K562 (cell line): ENCODE measurements around the gene TMC6. TPM values are rescaled to one million over a fixed set of nuclear protein-coding genes. Genes with fewer than 3 reads are reported as not detected.

ENCODE experiments used
- CBX8 ChIP-seq: fragments of 200-600 bp; sonication (generic); IDR thresholded peaks from 2 replicates; pipeline ENCODE4 v1.6.1; 2012; ENCODE audit warnings: borderline replicate concordance, mixed run types, low read depth, mild to moderate bottlenecking, moderate library complexity, mixed read lengths, low read length, control low read depth, inconsistent platforms; ENCODE audit not compliant: poor library complexity, severe bottlenecking; ENCODE audit errors: extremely low read depth
- ELK3 ChIP-seq: fragments of 450-650 bp; formaldehyde crosslinking; IDR thresholded peaks from 2 replicates; pipeline ENCODE4 v1.4.0; 2020; ENCODE audit warnings: mild to moderate bottlenecking
- ETV5 ChIP-seq: sonication (generic); formaldehyde crosslinking; IDR thresholded peaks from 2 replicates; pipeline ENCODE4 v1.4.0; 2020; ENCODE audit warnings: low read depth, mild to moderate bottlenecking, missing genetic modification reagents
- HOXB6 ChIP-seq: fragments of 250-450 bp; sonication (Bioruptor Pico); IDR thresholded peaks from 2 replicates; pipeline ENCODE4 v1.5.1; 2022; ENCODE audit warnings: mild to moderate bottlenecking, borderline replicate concordance
- KAT2B ChIP-seq: IDR thresholded peaks from one replicate; pipeline ENCODE4 v1.6.1; 2012; ENCODE audit warnings: low read depth, mild to moderate bottlenecking, control low read depth, inconsistent platforms, low read length, moderate library complexity
- MAZ ChIP-seq, 2 experiments: fragments of 450-650 bp in 1 of 2; sonication (generic) in 1 of 2; formaldehyde crosslinking; IDR thresholded peaks in 1 of 2; conservative IDR thresholded peaks in 1 of 2; 2 replicates each; pipeline versions ENCODE4 v1.4.0 to v1.5.0; 2020; ENCODE audit warnings: mild to moderate bottlenecking in 1 of 2, missing genetic modification reagents in 1 of 2
- NFIC ChIP-seq: fragments of 450-650 bp; IDR thresholded peaks from 2 replicates; pipeline ENCODE4 v1.6.1; 2017; ENCODE audit warnings: mild to moderate bottlenecking, inconsistent platforms
- PRPF4 ChIP-seq: fragments of 200-400 bp; formaldehyde crosslinking; IDR thresholded peaks from one replicate; pipeline ENCODE4 v1.6.1; 2017; ENCODE audit warnings: low read length, low read depth, mild to moderate bottlenecking; ENCODE audit not compliant: insufficient read depth, poor library complexity, severe bottlenecking
- PTBP1 ChIP-seq: fragments of 200-400 bp; formaldehyde crosslinking; IDR thresholded peaks from 2 replicates; pipeline ENCODE4 v1.6.1; 2017; ENCODE audit warnings: low read depth, low read length
- SMAD2 ChIP-seq: fragments of 150-350 bp; IDR thresholded peaks from 2 replicates; pipeline ENCODE4 v1.6.1; 2014; ENCODE audit warnings: low read depth, mild to moderate bottlenecking, low read length
- U2AF1 ChIP-seq: fragments of 200-400 bp; formaldehyde crosslinking; optimal IDR thresholded peaks from 2 replicates; pipeline ENCODE3; 2017; ENCODE audit warnings: mild to moderate bottlenecking, low read depth, low read length, moderate library complexity
- ZBTB43 ChIP-seq: sonication (generic); formaldehyde crosslinking; IDR thresholded peaks from 2 replicates; pipeline ENCODE4 v1.8.0; 2023; ENCODE audit warnings: mild to moderate bottlenecking, missing genetic modification reagents
- ZNF23 ChIP-seq: fragments of 250-450 bp; sonication (Bioruptor Pico); IDR thresholded peaks from 2 replicates; pipeline ENCODE4 v1.4.0; 2020; ENCODE audit warnings: mild to moderate bottlenecking
- ZNF408 ChIP-seq: fragments of 250-450 bp; sonication (Bioruptor Pico); IDR thresholded peaks from 2 replicates; pipeline ENCODE4 v1.4.0; 2020; ENCODE audit warnings: low read depth, mild to moderate bottlenecking, moderate library complexity
- ZNF717 ChIP-seq: fragments of 250-450 bp; sonication (Bioruptor Pico); IDR thresholded peaks from 2 replicates; pipeline ENCODE4 v1.5.0; 2021
- polyA plus RNA-seq, 8 experiments: library from polyadenylated mRNA; depleted of rRNA in 4 of 8; stranded (reverse) in 5 of 8; unstranded in 3 of 8; fragments of >200 nt; fragmentation: Nextera tagmentation in 2 of 8; fragmentation: Illumina TruSeq in 1 of 8; extraction: Ambion mirVana in 2 of 8; extraction: Trizol in 1 of 8; gene quantifications; 2 replicates each; pipeline versions ENCODE4 v1.2.1 to v1.2.3, GENCODE V29; 2011 to 2014; ENCODE audit warnings: inconsistent platforms in 1 of 8, missing spikeins in 1 of 8
- total RNA-seq, 7 experiments: library from RNA; depleted of rRNA in 6 of 7; stranded (reverse); fragments of >200 nt in 6 of 7; fragmentation: Illumina TruSeq in 2 of 7; extraction: Trizol in 2 of 7; gene quantifications; 2 replicates each; pipeline versions ENCODE4 v1.2.1 to v1.2.3, GENCODE V29; 2011 to 2021; ENCODE audit warnings: low replicate concordance in 1 of 7
- TF ChIP-seq, protein P1 (sequence below): fragments of 200-800 bp; sonication (Bioruptor generic); IDR thresholded peaks from 2 replicates; pipeline ENCODE4 v1.6.1; 2016; ENCODE audit warnings: missing genetic modification characterization, missing compliant biosample characterization
- TF ChIP-seq, protein P2 (sequence below), 2 experiments: fragments of 200-800 bp in 1 of 2; sonication (Bioruptor generic) in 1 of 2; sonication (generic) in 1 of 2; formaldehyde crosslinking in 1 of 2; IDR thresholded peaks in 1 of 2; conservative IDR thresholded peaks in 1 of 2; 2 replicates each; pipeline versions ENCODE4 v1.5.0 to v1.6.1; 2016 to 2020; ENCODE audit warnings: missing compliant biosample characterization in 1 of 2, missing genetic modification characterization in 1 of 2, missing genetic modification reagents in 1 of 2

TMC6 gene
- total and polyA plus RNA-seq, 9 of the 15 experiments (the other 6 are each of a cell fraction or from before 2014, with no cell fraction given) = 4.1 to 351 (median 66.9) TPM

- TF ChIP-seq, protein P1, sequence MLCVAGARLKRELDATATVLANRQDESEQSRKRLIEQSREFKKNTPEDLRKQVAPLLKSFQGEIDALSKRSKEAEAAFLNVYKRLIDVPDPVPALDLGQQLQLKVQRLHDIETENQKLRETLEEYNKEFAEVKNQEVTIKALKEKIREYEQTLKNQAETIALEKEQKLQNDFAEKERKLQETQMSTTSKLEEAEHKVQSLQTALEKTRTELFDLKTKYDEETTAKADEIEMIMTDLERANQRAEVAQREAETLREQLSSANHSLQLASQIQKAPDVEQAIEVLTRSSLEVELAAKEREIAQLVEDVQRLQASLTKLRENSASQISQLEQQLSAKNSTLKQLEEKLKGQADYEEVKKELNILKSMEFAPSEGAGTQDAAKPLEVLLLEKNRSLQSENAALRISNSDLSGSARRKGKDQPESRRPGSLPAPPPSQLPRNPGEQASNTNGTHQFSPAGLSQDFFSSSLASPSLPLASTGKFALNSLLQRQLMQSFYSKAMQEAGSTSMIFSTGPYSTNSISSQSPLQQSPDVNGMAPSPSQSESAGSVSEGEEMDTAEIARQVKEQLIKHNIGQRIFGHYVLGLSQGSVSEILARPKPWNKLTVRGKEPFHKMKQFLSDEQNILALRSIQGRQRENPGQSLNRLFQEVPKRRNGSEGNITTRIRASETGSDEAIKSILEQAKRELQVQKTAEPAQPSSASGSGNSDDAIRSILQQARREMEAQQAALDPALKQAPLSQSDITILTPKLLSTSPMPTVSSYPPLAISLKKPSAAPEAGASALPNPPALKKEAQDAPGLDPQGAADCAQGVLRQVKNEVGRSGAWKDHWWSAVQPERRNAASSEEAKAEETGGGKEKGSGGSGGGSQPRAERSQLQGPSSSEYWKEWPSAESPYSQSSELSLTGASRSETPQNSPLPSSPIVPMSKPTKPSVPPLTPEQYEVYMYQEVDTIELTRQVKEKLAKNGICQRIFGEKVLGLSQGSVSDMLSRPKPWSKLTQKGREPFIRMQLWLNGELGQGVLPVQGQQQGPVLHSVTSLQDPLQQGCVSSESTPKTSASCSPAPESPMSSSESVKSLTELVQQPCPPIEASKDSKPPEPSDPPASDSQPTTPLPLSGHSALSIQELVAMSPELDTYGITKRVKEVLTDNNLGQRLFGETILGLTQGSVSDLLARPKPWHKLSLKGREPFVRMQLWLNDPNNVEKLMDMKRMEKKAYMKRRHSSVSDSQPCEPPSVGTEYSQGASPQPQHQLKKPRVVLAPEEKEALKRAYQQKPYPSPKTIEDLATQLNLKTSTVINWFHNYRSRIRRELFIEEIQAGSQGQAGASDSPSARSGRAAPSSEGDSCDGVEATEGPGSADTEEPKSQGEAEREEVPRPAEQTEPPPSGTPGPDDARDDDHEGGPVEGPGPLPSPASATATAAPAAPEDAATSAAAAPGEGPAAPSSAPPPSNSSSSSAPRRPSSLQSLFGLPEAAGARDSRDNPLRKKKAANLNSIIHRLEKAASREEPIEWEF = no peak
- TF ChIP-seq, protein P2, sequence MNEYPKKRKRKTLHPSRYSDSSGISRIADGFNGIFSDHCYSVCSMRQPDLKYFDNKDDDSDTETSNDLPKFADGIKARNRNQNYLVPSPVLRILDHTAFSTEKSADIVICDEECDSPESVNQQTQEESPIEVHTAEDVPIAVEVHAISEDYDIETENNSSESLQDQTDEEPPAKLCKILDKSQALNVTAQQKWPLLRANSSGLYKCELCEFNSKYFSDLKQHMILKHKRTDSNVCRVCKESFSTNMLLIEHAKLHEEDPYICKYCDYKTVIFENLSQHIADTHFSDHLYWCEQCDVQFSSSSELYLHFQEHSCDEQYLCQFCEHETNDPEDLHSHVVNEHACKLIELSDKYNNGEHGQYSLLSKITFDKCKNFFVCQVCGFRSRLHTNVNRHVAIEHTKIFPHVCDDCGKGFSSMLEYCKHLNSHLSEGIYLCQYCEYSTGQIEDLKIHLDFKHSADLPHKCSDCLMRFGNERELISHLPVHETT (CRISPR knock-in tag; conservative IDR thresholded peaks at IDR 0.05 in 1 of 2, IDR thresholded peaks at IDR 0.05 in 1 of 2) = 0 out of 4 replicates have a peak, but pooled peaks of 1 of the 2 experiments have one; percentile 71
- TF ChIP-seq ELK3 (CRISPR knock-in tag) (no peak), KAT2B (no peak), PRPF4 (no peak), PTBP1 (no peak), MAZ (CRISPR knock-in tag; conservative IDR thresholded peaks at IDR 0.05 in 1 of 2, IDR thresholded peaks at IDR 0.05 in 1 of 2) (peak; percentile 91 to 95), ZNF408 (CRISPR knock-in tag) (no peak), ZNF23 (CRISPR knock-in tag) (no peak), ZNF717 (no peak), NFIC (no peak), HOXB6 (CRISPR knock-in tag) (no peak), CBX8 (no peak), ZBTB43 (0 out of 2 replicates have a peak, but pooled peaks have one; percentile 25), ETV5 (CRISPR knock-in tag) (0 out of 2 replicates have a peak, but pooled peaks have one; percentile 25), SMAD2 (no peak), U2AF1 (peak; percentile 48)
Measured at GRCh38 chr17:78168242-78168902, 39.8 kb upstream of the TMC6 start, which contains the start of gene SYNGR2 (continued).
